WTC11 (cell line): ENCODE data around the gene IQCC. TPM values are rescaled to one million over a fixed set of nuclear protein-coding genes. Genes with fewer than 3 reads are reported as not detected.

Source experiments
- ATF1 ChIP-seq: sonication (generic); formaldehyde crosslinking; IDR thresholded peaks from 2 replicates; pipeline ENCODE4 v1.8.1; 2023; ENCODE audit warnings: mild to moderate bottlenecking, moderate library complexity, missing genetic modification reagents
- E2F4 ChIP-seq: sonication (generic); formaldehyde crosslinking; IDR thresholded peaks from 2 replicates; pipeline ENCODE4 v1.8.1; 2022; ENCODE audit warnings: low read depth, mild to moderate bottlenecking, moderate library complexity, missing genetic modification reagents, borderline replicate concordance
- ESRRA ChIP-seq: sonication (generic); formaldehyde crosslinking; IDR thresholded peaks from 2 replicates; pipeline ENCODE4 v1.8.1; 2022; ENCODE audit warnings: mild to moderate bottlenecking, missing genetic modification reagents, borderline replicate concordance
- ETV6 ChIP-seq: sonication (generic); formaldehyde crosslinking; IDR thresholded peaks from 2 replicates; pipeline ENCODE4 v1.8.1; 2022; ENCODE audit warnings: mild to moderate bottlenecking, missing genetic modification reagents
- GABPB1 ChIP-seq: sonication (generic); formaldehyde crosslinking; IDR thresholded peaks from 2 replicates; pipeline ENCODE4 v1.8.1; 2023; ENCODE audit warnings: mild to moderate bottlenecking, missing genetic modification reagents
- GRHL2 ChIP-seq: fragments of 250-450 bp; sonication (Bioruptor Pico); IDR thresholded peaks from 2 replicates; pipeline ENCODE4 v1.8.0; 2022; ENCODE audit warnings: mild to moderate bottlenecking, moderate library complexity; ENCODE audit not compliant: insufficient replicate concordance, severe bottlenecking
- KAT7 ChIP-seq: sonication (generic); formaldehyde crosslinking; IDR thresholded peaks from 2 replicates; pipeline ENCODE4 v1.8.1; 2023; ENCODE audit warnings: missing genetic modification reagents, mild to moderate bottlenecking, borderline replicate concordance
- MYBL2 ChIP-seq: sonication (generic); formaldehyde crosslinking; IDR thresholded peaks from 2 replicates; pipeline ENCODE4 v1.8.1; 2023; ENCODE audit warnings: mild to moderate bottlenecking, moderate library complexity, missing genetic modification reagents
- NFE2L1 ChIP-seq: sonication (generic); formaldehyde crosslinking; IDR thresholded peaks from 2 replicates; pipeline ENCODE4 v1.8.1; 2023; ENCODE audit warnings: missing genetic modification reagents
- OVOL2 ChIP-seq: fragments of 250-450 bp; sonication (Bioruptor Pico); IDR thresholded peaks from 2 replicates; pipeline ENCODE4 v1.9.0; 2021; ENCODE audit warnings: mild to moderate bottlenecking, borderline replicate concordance
- SOX15 ChIP-seq: fragments of 250-450 bp; sonication (Bioruptor Pico); IDR thresholded peaks from 2 replicates; pipeline ENCODE4 v1.9.0; 2021; ENCODE audit warnings: mild to moderate bottlenecking
- TEAD1 ChIP-seq: sonication (generic); formaldehyde crosslinking; IDR thresholded peaks from 2 replicates; pipeline ENCODE4 v1.8.0; 2022; ENCODE audit warnings: mild to moderate bottlenecking, missing genetic modification reagents
- TEAD4 ChIP-seq: sonication (generic); formaldehyde crosslinking; IDR thresholded peaks from 2 replicates; pipeline ENCODE4 v1.8.0; 2022; ENCODE audit warnings: mild to moderate bottlenecking, missing genetic modification reagents
- TP53 ChIP-seq: sonication (generic); formaldehyde crosslinking; IDR thresholded peaks from 2 replicates; pipeline ENCODE4 v1.8.1; 2023; ENCODE audit warnings: mild to moderate bottlenecking, missing genetic modification reagents
- ZNF121 ChIP-seq: sonication (generic); formaldehyde crosslinking; IDR thresholded peaks from 2 replicates; pipeline ENCODE4 v1.8.0; 2023; ENCODE audit warnings: missing genetic modification reagents
- ZNF138 ChIP-seq: sonication (generic); formaldehyde crosslinking; conservative IDR thresholded peaks from 2 replicates; pipeline ENCODE4 v1.8.1; 2022; ENCODE audit warnings: mild to moderate bottlenecking, moderate library complexity, missing genetic modification reagents
- total RNA-seq: library from RNA; stranded (reverse); gene quantifications from 3 replicates; pipeline ENCODE4 v1.2.3, GENCODE V29; 2021
- TF ChIP-seq, protein P1 (sequence below): sonication (generic); formaldehyde crosslinking; IDR thresholded peaks from 2 replicates; pipeline ENCODE4 v1.8.1; 2022; ENCODE audit warnings: mild to moderate bottlenecking, moderate library complexity, missing genetic modification reagents
- TF ChIP-seq, protein P2 (sequence below): fragments of 250-450 bp; sonication (Bioruptor Pico); IDR thresholded peaks from 2 replicates; pipeline ENCODE4 v1.9.0; 2021; ENCODE audit warnings: mild to moderate bottlenecking, borderline replicate concordance
- TF ChIP-seq, protein P3 (sequence below): sonication (generic); formaldehyde crosslinking; IDR thresholded peaks from 2 replicates; pipeline ENCODE4 v1.8.1; 2023; ENCODE audit warnings: mild to moderate bottlenecking, missing genetic modification reagents, moderate library complexity
- TF ChIP-seq, protein P4 (sequence below): sonication (generic); formaldehyde crosslinking; IDR thresholded peaks from 2 replicates; pipeline ENCODE4 v1.8.0; 2022; ENCODE audit warnings: mild to moderate bottlenecking, missing genetic modification reagents
- TF ChIP-seq, protein P5 (sequence below): sonication (generic); formaldehyde crosslinking; IDR thresholded peaks from 2 replicates; pipeline ENCODE4 v1.8.0; 2023; ENCODE audit warnings: missing genetic modification reagents
- TF ChIP-seq, protein P6 (sequence below): sonication (generic); formaldehyde crosslinking; IDR thresholded peaks from 2 replicates; pipeline ENCODE4 v1.8.1; 2022; ENCODE audit warnings: missing genetic modification reagents, borderline replicate concordance
- TF ChIP-seq, protein P7 (sequence below): sonication (generic); formaldehyde crosslinking; IDR thresholded peaks from 2 replicates; pipeline ENCODE4 v1.8.0; 2022; ENCODE audit warnings: mild to moderate bottlenecking, missing genetic modification reagents
- TF ChIP-seq, protein P8 (sequence below): sonication (generic); formaldehyde crosslinking; IDR thresholded peaks from 2 replicates; pipeline ENCODE4 v1.8.1; 2023; ENCODE audit warnings: mild to moderate bottlenecking, moderate library complexity, missing genetic modification reagents

IQCC gene
- total RNA-seq, 1 experiment from 2014 or later, result 5.2 TPM

DNA sequence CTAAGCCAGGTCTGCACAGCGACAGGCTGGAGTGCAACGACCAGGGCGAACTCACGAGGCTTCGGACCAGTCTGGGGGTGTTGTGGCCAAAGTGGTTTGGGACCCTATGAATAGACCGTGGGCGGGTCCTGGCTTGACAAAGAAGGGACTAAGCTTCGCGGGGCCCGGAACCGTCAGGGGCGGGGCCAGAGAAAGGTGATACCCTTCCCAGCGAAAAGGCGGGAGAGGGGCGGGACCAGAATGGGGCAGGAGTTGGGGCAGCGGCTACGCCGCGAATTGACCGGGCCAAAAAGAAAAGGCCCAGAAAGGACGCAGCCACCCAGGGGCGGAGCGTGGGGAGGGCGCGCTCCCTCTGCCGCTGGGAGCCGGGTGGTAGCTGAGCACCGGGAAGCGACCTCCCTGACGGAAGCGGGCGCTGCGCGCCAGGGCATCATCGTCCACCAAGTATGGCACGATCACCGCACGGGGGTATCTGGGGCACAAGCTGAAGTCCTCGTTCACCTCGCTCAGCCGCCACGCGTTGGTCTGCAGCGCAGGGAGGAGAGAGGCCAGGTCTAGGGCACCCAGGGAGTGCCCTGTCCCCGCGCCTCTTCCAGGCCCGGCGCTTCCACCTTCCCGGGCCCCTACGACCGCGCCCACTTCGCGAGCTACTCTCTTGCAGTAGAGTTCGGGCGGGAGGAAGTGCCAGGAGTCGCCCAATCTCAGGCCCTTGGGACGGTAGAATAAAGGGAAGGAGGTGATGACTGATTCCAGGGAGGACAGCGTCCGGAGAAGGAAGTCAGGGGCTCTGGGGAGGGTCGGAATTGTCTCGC, 34.9 kb downstream of the IQCC start (continued):
- TF ChIP-seq, protein P1, sequence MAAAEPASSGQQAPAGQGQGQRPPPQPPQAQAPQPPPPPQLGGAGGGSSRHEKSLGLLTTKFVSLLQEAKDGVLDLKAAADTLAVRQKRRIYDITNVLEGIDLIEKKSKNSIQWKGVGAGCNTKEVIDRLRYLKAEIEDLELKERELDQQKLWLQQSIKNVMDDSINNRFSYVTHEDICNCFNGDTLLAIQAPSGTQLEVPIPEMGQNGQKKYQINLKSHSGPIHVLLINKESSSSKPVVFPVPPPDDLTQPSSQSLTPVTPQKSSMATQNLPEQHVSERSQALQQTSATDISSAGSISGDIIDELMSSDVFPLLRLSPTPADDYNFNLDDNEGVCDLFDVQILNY (CRISPR knock-in tag), result peak; percentile 74; the same call in 1 of the 2 replicates
- TF ChIP-seq, protein P2, sequence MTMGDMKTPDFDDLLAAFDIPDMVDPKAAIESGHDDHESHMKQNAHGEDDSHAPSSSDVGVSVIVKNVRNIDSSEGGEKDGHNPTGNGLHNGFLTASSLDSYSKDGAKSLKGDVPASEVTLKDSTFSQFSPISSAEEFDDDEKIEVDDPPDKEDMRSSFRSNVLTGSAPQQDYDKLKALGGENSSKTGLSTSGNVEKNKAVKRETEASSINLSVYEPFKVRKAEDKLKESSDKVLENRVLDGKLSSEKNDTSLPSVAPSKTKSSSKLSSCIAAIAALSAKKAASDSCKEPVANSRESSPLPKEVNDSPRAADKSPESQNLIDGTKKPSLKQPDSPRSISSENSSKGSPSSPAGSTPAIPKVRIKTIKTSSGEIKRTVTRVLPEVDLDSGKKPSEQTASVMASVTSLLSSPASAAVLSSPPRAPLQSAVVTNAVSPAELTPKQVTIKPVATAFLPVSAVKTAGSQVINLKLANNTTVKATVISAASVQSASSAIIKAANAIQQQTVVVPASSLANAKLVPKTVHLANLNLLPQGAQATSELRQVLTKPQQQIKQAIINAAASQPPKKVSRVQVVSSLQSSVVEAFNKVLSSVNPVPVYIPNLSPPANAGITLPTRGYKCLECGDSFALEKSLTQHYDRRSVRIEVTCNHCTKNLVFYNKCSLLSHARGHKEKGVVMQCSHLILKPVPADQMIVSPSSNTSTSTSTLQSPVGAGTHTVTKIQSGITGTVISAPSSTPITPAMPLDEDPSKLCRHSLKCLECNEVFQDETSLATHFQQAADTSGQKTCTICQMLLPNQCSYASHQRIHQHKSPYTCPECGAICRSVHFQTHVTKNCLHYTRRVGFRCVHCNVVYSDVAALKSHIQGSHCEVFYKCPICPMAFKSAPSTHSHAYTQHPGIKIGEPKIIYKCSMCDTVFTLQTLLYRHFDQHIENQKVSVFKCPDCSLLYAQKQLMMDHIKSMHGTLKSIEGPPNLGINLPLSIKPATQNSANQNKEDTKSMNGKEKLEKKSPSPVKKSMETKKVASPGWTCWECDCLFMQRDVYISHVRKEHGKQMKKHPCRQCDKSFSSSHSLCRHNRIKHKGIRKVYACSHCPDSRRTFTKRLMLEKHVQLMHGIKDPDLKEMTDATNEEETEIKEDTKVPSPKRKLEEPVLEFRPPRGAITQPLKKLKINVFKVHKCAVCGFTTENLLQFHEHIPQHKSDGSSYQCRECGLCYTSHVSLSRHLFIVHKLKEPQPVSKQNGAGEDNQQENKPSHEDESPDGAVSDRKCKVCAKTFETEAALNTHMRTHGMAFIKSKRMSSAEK (CRISPR knock-in tag), result no peak
- TF ChIP-seq, protein P3, sequence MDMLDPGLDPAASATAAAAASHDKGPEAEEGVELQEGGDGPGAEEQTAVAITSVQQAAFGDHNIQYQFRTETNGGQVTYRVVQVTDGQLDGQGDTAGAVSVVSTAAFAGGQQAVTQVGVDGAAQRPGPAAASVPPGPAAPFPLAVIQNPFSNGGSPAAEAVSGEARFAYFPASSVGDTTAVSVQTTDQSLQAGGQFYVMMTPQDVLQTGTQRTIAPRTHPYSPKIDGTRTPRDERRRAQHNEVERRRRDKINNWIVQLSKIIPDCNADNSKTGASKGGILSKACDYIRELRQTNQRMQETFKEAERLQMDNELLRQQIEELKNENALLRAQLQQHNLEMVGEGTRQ (CRISPR knock-in tag), result no peak
- TF ChIP-seq TP53 (CRISPR knock-in tag), result peak; percentile 91
- TF ChIP-seq, protein P4, sequence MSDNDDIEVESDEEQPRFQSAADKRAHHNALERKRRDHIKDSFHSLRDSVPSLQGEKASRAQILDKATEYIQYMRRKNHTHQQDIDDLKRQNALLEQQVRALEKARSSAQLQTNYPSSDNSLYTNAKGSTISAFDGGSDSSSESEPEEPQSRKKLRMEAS (CRISPR knock-in tag), result no peak; the same call in 1 of the 2 replicates
- TF ChIP-seq KAT7, result 0 out of 2 replicates have a peak, but pooled peaks have one; percentile 48
- TF ChIP-seq MYBL2 (CRISPR knock-in tag), result peak; percentile 84
- no peak for TF ChIP-seq E2F4
- TF ChIP-seq NFE2L1, result peak; percentile 54; the same call in 1 of the 2 replicates
- peak; percentile 21; the same call in 1 of the 2 replicates for TF ChIP-seq ESRRA (CRISPR knock-in tag)
- TF ChIP-seq SOX15 (CRISPR knock-in tag), result no peak
- TF ChIP-seq, protein P5, sequence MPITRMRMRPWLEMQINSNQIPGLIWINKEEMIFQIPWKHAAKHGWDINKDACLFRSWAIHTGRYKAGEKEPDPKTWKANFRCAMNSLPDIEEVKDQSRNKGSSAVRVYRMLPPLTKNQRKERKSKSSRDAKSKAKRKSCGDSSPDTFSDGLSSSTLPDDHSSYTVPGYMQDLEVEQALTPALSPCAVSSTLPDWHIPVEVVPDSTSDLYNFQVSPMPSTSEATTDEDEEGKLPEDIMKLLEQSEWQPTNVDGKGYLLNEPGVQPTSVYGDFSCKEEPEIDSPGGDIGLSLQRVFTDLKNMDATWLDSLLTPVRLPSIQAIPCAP, result no peak
- TF ChIP-seq OVOL2 (CRISPR knock-in tag), result no peak
- peak; percentile 58; the same call in 1 of the 2 replicates for TF ChIP-seq ETV6 (CRISPR knock-in tag)
- TF ChIP-seq GABPB1 (CRISPR knock-in tag), result no peak
- TF ChIP-seq, protein P6, sequence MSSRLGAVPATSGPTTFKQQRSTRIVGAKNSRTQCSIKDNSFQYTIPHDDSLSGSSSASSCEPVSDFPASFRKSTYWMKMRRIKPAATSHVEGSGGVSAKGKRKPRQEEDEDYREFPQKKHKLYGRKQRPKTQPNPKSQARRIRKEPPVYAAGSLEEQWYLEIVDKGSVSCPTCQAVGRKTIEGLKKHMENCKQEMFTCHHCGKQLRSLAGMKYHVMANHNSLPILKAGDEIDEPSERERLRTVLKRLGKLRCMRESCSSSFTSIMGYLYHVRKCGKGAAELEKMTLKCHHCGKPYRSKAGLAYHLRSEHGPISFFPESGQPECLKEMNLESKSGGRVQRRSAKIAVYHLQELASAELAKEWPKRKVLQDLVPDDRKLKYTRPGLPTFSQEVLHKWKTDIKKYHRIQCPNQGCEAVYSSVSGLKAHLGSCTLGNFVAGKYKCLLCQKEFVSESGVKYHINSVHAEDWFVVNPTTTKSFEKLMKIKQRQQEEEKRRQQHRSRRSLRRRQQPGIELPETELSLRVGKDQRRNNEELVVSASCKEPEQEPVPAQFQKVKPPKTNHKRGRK (CRISPR knock-in tag), result no peak
- no peak for TF ChIP-seq GRHL2 (CRISPR knock-in tag)
- no peak for TF ChIP-seq ZNF138 (CRISPR knock-in tag)
- TF ChIP-seq ZNF121 (CRISPR knock-in tag), result peak; percentile 42
- 0 out of 2 replicates have a peak, but pooled peaks have one; percentile 45 for TF ChIP-seq TEAD1
- no peak for TF ChIP-seq ATF1 (CRISPR knock-in tag)
- TF ChIP-seq, protein P7, sequence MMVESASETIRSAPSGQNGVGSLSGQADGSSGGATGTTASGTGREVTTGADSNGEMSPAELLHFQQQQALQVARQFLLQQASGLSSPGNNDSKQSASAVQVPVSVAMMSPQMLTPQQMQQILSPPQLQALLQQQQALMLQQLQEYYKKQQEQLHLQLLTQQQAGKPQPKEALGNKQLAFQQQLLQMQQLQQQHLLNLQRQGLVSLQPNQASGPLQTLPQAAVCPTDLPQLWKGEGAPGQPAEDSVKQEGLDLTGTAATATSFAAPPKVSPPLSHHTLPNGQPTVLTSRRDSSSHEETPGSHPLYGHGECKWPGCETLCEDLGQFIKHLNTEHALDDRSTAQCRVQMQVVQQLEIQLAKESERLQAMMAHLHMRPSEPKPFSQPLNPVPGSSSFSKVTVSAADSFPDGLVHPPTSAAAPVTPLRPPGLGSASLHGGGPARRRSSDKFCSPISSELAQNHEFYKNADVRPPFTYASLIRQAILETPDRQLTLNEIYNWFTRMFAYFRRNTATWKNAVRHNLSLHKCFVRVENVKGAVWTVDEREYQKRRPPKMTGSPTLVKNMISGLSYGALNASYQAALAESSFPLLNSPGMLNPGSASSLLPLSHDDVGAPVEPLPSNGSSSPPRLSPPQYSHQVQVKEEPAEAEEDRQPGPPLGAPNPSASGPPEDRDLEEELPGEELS (CRISPR knock-in tag), result peak; percentile 66; the same call in 1 of the 2 replicates
- TF ChIP-seq, protein P8, sequence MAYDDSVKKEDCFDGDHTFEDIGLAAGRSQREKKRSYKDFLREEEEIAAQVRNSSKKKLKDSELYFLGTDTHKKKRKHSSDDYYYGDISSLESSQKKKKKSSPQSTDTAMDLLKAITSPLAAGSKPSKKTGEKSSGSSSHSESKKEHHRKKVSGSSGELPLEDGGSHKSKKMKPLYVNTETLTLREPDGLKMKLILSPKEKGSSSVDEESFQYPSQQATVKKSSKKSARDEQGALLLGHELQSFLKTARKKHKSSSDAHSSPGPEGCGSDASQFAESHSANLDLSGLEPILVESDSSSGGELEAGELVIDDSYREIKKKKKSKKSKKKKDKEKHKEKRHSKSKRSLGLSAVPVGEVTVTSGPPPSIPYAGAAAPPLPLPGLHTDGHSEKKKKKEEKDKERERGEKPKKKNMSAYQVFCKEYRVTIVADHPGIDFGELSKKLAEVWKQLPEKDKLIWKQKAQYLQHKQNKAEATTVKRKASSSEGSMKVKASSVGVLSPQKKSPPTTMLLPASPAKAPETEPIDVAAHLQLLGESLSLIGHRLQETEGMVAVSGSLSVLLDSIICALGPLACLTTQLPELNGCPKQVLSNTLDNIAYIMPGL (CRISPR knock-in tag), result peak; percentile 42; the same call in 1 of the 2 replicates
- 0 out of 2 replicates have a peak, but pooled peaks have one; percentile 49 for TF ChIP-seq TEAD4 (CRISPR knock-in tag)
